ENCODE data around the gene GOSR2.

The GOSR2 gene

DNA sequence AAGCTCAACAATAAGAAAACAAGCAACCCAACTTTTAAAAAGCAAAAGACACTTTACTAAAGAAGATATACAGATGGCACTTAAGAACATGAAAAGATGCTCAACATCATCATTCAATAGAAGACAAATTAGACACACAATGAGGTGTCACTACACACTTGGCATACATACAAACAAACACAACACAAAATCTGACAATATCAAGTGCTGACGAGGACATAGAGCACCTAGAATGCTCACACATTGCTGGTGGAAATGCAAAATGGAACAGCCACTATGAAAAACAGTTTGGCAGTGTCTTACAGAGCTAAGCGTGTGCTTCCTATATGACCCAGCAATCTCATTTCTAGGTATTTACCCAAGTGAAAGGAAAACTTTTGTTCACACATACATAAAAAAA lies 37.2 kb downstream of the GOSR2 start:
- Histone ChIP-seq H3K4me3 (ENCODE audit: low read length in 2 of 2) (no peak overlapping the region), H3K27ac (ENCODE audit: low read depth in 2 of 2, low read length in 2 of 2) (no peak overlapping the region), H3K9ac (ENCODE audit: low read depth in 1 of 2, low read length in 2 of 2) (no peak overlapping the region), H3K4me1 (ENCODE audit: control insufficient read depth in 2 of 2, insufficient read depth in 2 of 2, low read length in 2 of 2) (no peaks in the 10 kb centered on the region), H3K9me3 (ENCODE audit: control insufficient read depth in 2 of 2, low read length in 2 of 2) (no peaks in the 10 kb centered on the region), H3K36me3 (ENCODE audit: control insufficient read depth in 2 of 2, insufficient read depth in 2 of 2, low read length in 2 of 2) (peaks cover 0 to 3% of the 10 kb centered on the region in 2 donors), H3K27me3 (ENCODE audit: control insufficient read depth in 2 of 2, insufficient read depth in 2 of 2, low read length in 2 of 2) (peaks cover 0 to 6% of the 10 kb centered on the region in 2 donors)

GRCh38 chr17:46962374-46962790 lies 39.4 kb downstream of the GOSR2 start:
- H3K36me3 ChIP-seq (ENCODE audit: control insufficient read depth in 2 of 2, insufficient read depth in 2 of 2, low read length in 2 of 2): no peaks in the 10 kb centered on the region

GRCh38 chr17:46963571-46963970 lies 40.6 kb downstream of the GOSR2 start:
- Histone ChIP-seq H3K27me3 (ENCODE audit: control insufficient read depth in 2 of 2, insufficient read depth in 2 of 2, low read length in 2 of 2) (peaks cover 2 to 3% of the 10 kb centered on the region in 2 donors), H3K4me1 (ENCODE audit: control insufficient read depth in 2 of 2, insufficient read depth in 2 of 2, low read length in 2 of 2) (no peaks in the 10 kb centered on the region), H3K9me3 (ENCODE audit: control insufficient read depth in 2 of 2, low read length in 2 of 2) (no peaks in the 10 kb centered on the region), H3K4me3 (ENCODE audit: low read length in 2 of 2) (no peak overlapping the region), H3K9ac (ENCODE audit: low read depth in 1 of 2, low read length in 2 of 2) (no peak overlapping the region), H3K27ac (ENCODE audit: low read depth in 2 of 2, low read length in 2 of 2) (no peak overlapping the region), H3K36me3 (ENCODE audit: control insufficient read depth in 2 of 2, insufficient read depth in 2 of 2, low read length in 2 of 2) (no peaks in the 10 kb centered on the region)

More at GRCh38 chr17:46962374-46962790, 39.4 kb downstream of the GOSR2 start:
- H3K9me3 ChIP-seq (ENCODE audit: control insufficient read depth in 2 of 2, low read length in 2 of 2): no peaks in the 10 kb centered on the region
- no peak overlapping the region for H3K9ac ChIP-seq (ENCODE audit: low read depth in 1 of 2, low read length in 2 of 2)
- no peak overlapping the region for H3K27ac ChIP-seq (ENCODE audit: low read depth in 2 of 2, low read length in 2 of 2)
- peaks cover 2 to 6% of the 10 kb centered on the region in 2 donors for H3K27me3 ChIP-seq (ENCODE audit: control insufficient read depth in 2 of 2, insufficient read depth in 2 of 2, low read length in 2 of 2)
- no peak overlapping the region for H3K4me3 ChIP-seq (ENCODE audit: low read length in 2 of 2)
- no peaks in the 10 kb centered on the region for H3K4me1 ChIP-seq (ENCODE audit: control insufficient read depth in 2 of 2, insufficient read depth in 2 of 2, low read length in 2 of 2)

DNA sequence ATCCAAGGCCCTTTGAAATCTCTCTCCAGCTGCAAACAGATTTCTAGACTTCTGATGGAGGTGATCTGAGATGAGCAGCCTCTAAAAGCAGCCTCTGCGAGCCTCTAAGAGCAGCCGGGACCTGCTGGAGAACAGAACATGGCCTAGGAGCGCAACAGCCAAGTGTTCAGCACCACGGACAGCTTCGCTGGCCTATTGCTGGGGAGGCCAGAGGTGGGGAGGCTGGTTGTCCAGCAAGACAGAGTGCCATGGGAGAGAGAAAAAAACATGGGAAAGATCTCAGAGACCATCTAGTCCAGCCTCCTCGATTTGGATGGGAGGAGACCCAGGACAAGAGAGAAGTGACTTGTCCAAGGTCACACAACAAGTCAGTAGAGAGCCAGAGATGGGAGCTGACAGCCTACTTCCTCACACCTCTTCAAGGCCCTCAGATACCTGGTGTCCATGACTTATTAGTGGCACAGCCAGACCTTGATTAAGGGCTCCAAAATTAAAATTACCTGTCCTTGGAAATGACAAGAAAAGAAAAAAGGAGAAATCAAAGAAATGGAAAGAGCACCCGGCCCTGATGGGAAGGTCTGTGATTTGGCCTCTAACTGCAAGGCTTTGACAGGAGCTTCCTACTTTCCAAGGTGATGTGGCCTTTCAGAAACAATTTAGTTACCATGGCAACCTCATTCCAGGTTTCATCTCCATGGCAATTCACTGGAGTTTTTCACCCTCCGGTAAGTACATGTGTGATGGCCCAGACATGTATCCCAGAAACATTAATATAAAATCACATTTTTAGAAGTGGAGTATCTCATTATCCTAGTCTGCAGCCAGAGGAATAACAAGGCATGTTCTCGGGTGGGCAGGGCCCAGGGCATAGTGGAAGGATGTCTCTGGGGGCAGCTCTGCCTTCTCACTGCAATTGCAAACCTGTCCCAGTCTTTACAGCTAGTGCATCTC lies 41.6 kb downstream of the GOSR2 start:
- H3K4me3 ChIP-seq (ENCODE audit: low read length in 2 of 2): no peak overlapping the region
- H3K27ac ChIP-seq (ENCODE audit: low read depth in 2 of 2, low read length in 2 of 2): no peak overlapping the region
- no peaks in the 10 kb centered on the region for H3K4me1 ChIP-seq (ENCODE audit: control insufficient read depth in 2 of 2, insufficient read depth in 2 of 2, low read length in 2 of 2)
- no peak overlapping the region for H3K9ac ChIP-seq (ENCODE audit: low read depth in 1 of 2, low read length in 2 of 2)
- peaks cover 0 to 2% of the 10 kb centered on the region in 2 donors for H3K27me3 ChIP-seq (ENCODE audit: control insufficient read depth in 2 of 2, insufficient read depth in 2 of 2, low read length in 2 of 2)
- no peaks in the 10 kb centered on the region for H3K36me3 ChIP-seq (ENCODE audit: control insufficient read depth in 2 of 2, insufficient read depth in 2 of 2, low read length in 2 of 2)
- no peaks in the 10 kb centered on the region for H3K9me3 ChIP-seq (ENCODE audit: control insufficient read depth in 2 of 2, low read length in 2 of 2)

DNA sequence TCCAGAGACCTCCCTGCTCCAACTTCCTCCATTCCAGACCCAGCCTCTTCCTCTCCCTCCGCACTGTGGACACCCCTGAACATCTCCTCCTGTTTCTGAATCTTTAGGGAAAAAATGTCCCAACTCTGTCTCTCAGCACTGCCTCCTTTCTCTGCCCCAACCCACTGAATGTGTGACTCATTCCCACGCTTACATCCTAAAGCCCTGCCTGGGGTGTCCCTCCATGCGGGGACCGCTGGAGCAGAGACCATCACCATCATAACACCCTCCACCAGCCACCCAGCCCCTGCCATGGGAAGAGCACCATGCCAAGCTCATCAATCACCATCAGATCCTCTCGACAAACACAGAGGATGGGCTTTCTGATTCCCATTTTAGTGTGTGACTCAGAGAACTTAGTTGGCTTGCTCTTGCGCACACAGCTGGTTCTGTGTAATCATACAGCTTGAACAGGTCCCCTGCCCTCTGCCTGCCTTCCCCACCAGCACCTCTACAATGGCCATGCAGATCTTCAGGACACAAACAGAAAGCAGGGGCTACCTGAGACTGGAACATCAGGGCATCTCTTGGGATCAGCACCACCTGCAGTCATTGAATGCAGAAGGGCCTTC lies 45.4 kb downstream of the GOSR2 start:
- Histone ChIP-seq H3K4me3 (ENCODE audit: low read length in 2 of 2) (no peak overlapping the region), H3K27me3 (ENCODE audit: control insufficient read depth in 2 of 2, insufficient read depth in 2 of 2, low read length in 2 of 2) (peaks cover 0 to 2% of the 10 kb centered on the region in 2 donors), H3K9me3 (ENCODE audit: control insufficient read depth in 2 of 2, low read length in 2 of 2) (no peaks in the 10 kb centered on the region), H3K36me3 (ENCODE audit: control insufficient read depth in 2 of 2, insufficient read depth in 2 of 2, low read length in 2 of 2) (no peaks in the 10 kb centered on the region), H3K9ac (ENCODE audit: low read depth in 1 of 2, low read length in 2 of 2) (no peak overlapping the region), H3K27ac (ENCODE audit: low read depth in 2 of 2, low read length in 2 of 2) (no peak overlapping the region), H3K4me1 (ENCODE audit: control insufficient read depth in 2 of 2, insufficient read depth in 2 of 2, low read length in 2 of 2) (peaks cover 0 to 5% of the 10 kb centered on the region in 2 donors)

- H3K4me1 ChIP-seq (ENCODE audit: control insufficient read depth in 2 of 2, insufficient read depth in 2 of 2, low read length in 2 of 2): peaks cover 0 to 5% of the 10 kb centered on the region in 2 donors
- peaks cover 0 to 2% of the 10 kb centered on the region in 2 donors for H3K27me3 ChIP-seq (ENCODE audit: control insufficient read depth in 2 of 2, insufficient read depth in 2 of 2, low read length in 2 of 2)
- no peak overlapping the region for H3K9ac ChIP-seq (ENCODE audit: low read depth in 1 of 2, low read length in 2 of 2)
- H3K9me3 ChIP-seq (ENCODE audit: control insufficient read depth in 2 of 2, low read length in 2 of 2): no peaks in the 10 kb centered on the region
- H3K4me3 ChIP-seq (ENCODE audit: low read length in 2 of 2): no peak overlapping the region
- no peaks in the 10 kb centered on the region for H3K36me3 ChIP-seq (ENCODE audit: control insufficient read depth in 2 of 2, insufficient read depth in 2 of 2, low read length in 2 of 2)
- H3K27ac ChIP-seq (ENCODE audit: low read depth in 2 of 2, low read length in 2 of 2): no peak overlapping the region
These were observed 45.9 kb downstream of the GOSR2 start for GRCh38 chr17:46968896-46969295.

DNA sequence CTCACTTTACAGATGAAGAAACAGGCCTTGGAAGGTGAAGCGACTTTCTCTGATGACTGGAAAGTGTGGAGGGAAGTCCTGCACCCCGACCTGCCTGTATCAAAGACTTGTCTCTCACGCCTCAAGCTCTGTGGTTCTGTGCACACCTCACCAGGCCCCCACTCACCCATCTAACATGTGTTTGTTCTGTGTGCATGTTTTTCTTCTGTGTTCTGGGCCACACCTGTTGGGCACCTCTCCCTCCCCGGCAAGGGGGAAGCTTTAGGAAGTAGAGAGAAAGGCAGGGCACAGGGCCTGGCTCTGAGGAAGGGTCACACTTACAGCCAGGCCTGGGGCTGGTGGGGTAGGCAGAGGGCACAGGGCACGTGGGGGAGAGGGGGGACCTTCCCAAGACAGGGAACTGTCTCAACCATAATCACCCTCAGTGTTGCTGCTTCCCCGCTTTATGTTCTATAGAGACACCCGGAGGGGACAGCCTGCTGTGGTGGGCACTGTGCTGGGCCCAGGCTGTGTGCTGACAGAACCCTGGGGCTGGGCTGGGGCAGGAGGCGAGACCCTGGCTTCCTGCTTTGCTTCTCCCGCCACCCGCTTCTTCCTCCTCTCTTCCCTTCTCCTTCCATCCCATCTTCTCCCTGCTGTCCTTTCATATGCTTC lies 48.8 kb downstream of the GOSR2 start:
- peaks cover 0 to 5% of the 10 kb centered on the region in 2 donors for H3K4me1 ChIP-seq (ENCODE audit: control insufficient read depth in 2 of 2, insufficient read depth in 2 of 2, low read length in 2 of 2)
- H3K36me3 ChIP-seq (ENCODE audit: control insufficient read depth in 2 of 2, insufficient read depth in 2 of 2, low read length in 2 of 2): no peaks in the 10 kb centered on the region
- no peak overlapping the region for H3K9ac ChIP-seq (ENCODE audit: low read depth in 1 of 2, low read length in 2 of 2)
- no peak overlapping the region for H3K4me3 ChIP-seq (ENCODE audit: low read length in 2 of 2)
- no peak overlapping the region for H3K27ac ChIP-seq (ENCODE audit: low read depth in 2 of 2, low read length in 2 of 2)
- H3K9me3 ChIP-seq (ENCODE audit: control insufficient read depth in 2 of 2, low read length in 2 of 2): no peaks in the 10 kb centered on the region
- H3K27me3 ChIP-seq (ENCODE audit: control insufficient read depth in 2 of 2, insufficient read depth in 2 of 2, low read length in 2 of 2): peaks cover under 1 to 6% of the 10 kb centered on the region in 2 donors

GRCh38 chr17:46972346-46972745 lies 49.4 kb downstream of the GOSR2 start:
- Histone ChIP-seq H3K4me1 (ENCODE audit: control insufficient read depth in 2 of 2, insufficient read depth in 2 of 2, low read length in 2 of 2) (peaks cover 0 to 5% of the 10 kb centered on the region in 2 donors), H3K9me3 (ENCODE audit: control insufficient read depth in 2 of 2, low read length in 2 of 2) (no peaks in the 10 kb centered on the region), H3K4me3 (ENCODE audit: low read length in 2 of 2) (no peak overlapping the region), H3K27me3 (ENCODE audit: control insufficient read depth in 2 of 2, insufficient read depth in 2 of 2, low read length in 2 of 2) (peaks cover 6 to 10% of the 10 kb centered on the region in 2 donors), H3K9ac (ENCODE audit: low read depth in 1 of 2, low read length in 2 of 2) (no peak overlapping the region), H3K27ac (ENCODE audit: low read depth in 2 of 2, low read length in 2 of 2) (no peak overlapping the region), H3K36me3 (ENCODE audit: control insufficient read depth in 2 of 2, insufficient read depth in 2 of 2, low read length in 2 of 2) (no peaks in the 10 kb centered on the region)

DNA sequence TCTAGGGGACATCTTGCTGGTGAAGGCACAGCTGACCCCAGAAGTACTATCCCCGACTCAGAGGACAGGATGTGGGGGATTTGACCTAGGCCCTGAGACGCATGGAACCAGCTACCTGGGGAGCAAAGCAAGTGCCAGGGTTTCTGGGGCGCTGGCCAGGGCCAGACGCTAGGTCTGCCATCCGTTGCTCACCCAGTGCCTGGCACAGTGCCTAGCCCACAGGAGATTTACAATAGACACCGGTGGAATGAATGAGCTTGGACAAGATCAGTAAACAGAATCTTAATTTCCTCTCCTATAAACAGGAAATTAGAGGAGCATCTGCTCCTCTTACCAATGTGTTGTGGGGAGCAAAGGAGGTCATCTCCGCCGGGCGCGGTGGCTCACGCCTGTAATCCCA lies 51.1 kb downstream of the GOSR2 start:
- H3K27ac ChIP-seq (ENCODE audit: low read depth in 2 of 2, low read length in 2 of 2): no peak overlapping the region
- peaks cover 6 to 10% of the 10 kb centered on the region in 2 donors for H3K4me1 ChIP-seq (ENCODE audit: control insufficient read depth in 2 of 2, insufficient read depth in 2 of 2, low read length in 2 of 2)
- no peaks in the 10 kb centered on the region for H3K9me3 ChIP-seq (ENCODE audit: control insufficient read depth in 2 of 2, low read length in 2 of 2)
- no peak overlapping the region for H3K9ac ChIP-seq (ENCODE audit: low read depth in 1 of 2, low read length in 2 of 2)
- peaks cover 11 to 22% of the 10 kb centered on the region in 2 donors for H3K27me3 ChIP-seq (ENCODE audit: control insufficient read depth in 2 of 2, insufficient read depth in 2 of 2, low read length in 2 of 2)
- H3K36me3 ChIP-seq (ENCODE audit: control insufficient read depth in 2 of 2, insufficient read depth in 2 of 2, low read length in 2 of 2): no peaks in the 10 kb centered on the region
- no peak overlapping the region for H3K4me3 ChIP-seq (ENCODE audit: low read length in 2 of 2)

- H3K9me3 ChIP-seq (ENCODE audit: control insufficient read depth in 2 of 2, low read length in 2 of 2): no peaks in the 10 kb centered on the region
- peaks cover 13 to 22% of the 10 kb centered on the region in 2 donors for H3K27me3 ChIP-seq (ENCODE audit: control insufficient read depth in 2 of 2, insufficient read depth in 2 of 2, low read length in 2 of 2)
- no peak overlapping the region for H3K27ac ChIP-seq (ENCODE audit: low read depth in 2 of 2, low read length in 2 of 2)
- no peak overlapping the region for H3K4me3 ChIP-seq (ENCODE audit: low read length in 2 of 2)
- peaks cover 11 to 14% of the 10 kb centered on the region in 2 donors for H3K4me1 ChIP-seq (ENCODE audit: control insufficient read depth in 2 of 2, insufficient read depth in 2 of 2, low read length in 2 of 2)
- no peak overlapping the region for H3K9ac ChIP-seq (ENCODE audit: low read depth in 1 of 2, low read length in 2 of 2)
- no peaks in the 10 kb centered on the region for H3K36me3 ChIP-seq (ENCODE audit: control insufficient read depth in 2 of 2, insufficient read depth in 2 of 2, low read length in 2 of 2)
These were observed 52.3 kb downstream of the GOSR2 start for GRCh38 chr17:46975287-46975686.
